ENCODE results near the gene TIMP2.

Gene TIMP2

DNA sequence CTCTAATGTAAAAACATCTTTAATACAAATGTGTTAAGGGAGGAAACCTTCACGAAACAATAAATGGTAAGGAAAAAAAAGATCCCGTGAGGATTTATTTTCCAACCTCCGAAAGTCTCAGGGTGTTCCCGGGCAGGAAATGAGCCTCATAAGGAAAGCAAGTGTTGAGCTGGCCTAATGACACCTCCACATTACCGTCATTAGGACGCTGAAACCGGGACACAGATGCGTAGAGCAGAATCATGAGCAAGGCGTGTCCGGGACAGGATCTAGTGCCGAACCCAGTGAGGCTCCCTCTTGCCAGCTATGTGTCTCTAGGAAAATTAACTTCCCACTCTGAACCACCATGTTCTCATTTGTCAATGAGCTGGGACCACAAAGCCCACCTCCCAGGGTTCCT is 120.4 kb downstream of the TIMP2 start:
- no peak for DNase-seq

GRCh38 chr17:78803186-78803845 is 121.9 kb downstream of the TIMP2 start:
- DNase-seq = no peak
